Keratinocyte (primary cell): ENCODE data around the gene DENND5A. TPM values are rescaled to one million over a fixed set of nuclear protein-coding genes. Genes with fewer than 3 reads are reported as not detected.

Experiments used
- DNase-seq: peaks from one replicate; pipeline ENCODE4 v3.0.0-alpha.2; 2011; ENCODE audit warnings: low read depth, missing footprints, low spot score
- FAIRE-seq: peaks from 2 replicates; lab custom pipeline; 2011; peaks lifted over from hg19 to GRCh38; lab: Jason Lieb, UNC
- H2AFZ ChIP-seq: 2 replicates; pipeline ENCODE4 v1.6.0; 2012; ENCODE audit warnings: low read length, control low read depth, inconsistent platforms; ENCODE audit not compliant: control insufficient read depth
- H3K27ac ChIP-seq: 2 replicates; pipeline ENCODE4 v1.5.1; 2011; ENCODE audit warnings: low read length; ENCODE audit not compliant: control insufficient read depth, insufficient read depth
- H3K27me3 ChIP-seq: 3 replicates; pipeline ENCODE4 v1.6.0; 2011; ENCODE audit warnings: low read length; ENCODE audit not compliant: control insufficient read depth, insufficient read depth; ENCODE audit errors: extremely low read depth
- H3K36me3 ChIP-seq, 2 experiments: 2 replicates in 1 of 2; 3 replicates in 1 of 2; pipeline ENCODE4 v1.5.1; 2011; ENCODE audit warnings: low read length in 2 of 2, mild to moderate bottlenecking in 1 of 2; ENCODE audit not compliant: control insufficient read depth in 2 of 2, insufficient read depth in 2 of 2; ENCODE audit errors: extremely low read depth in 1 of 2
- H3K4me1 ChIP-seq: 3 replicates; pipeline ENCODE4 v1.5.1; 2011; ENCODE audit warnings: low read length; ENCODE audit not compliant: control insufficient read depth, insufficient read depth; ENCODE audit errors: extremely low read depth
- H3K4me2 ChIP-seq: 3 replicates; pipeline ENCODE4 v1.6.0; 2011; ENCODE audit warnings: low read depth, low read length; ENCODE audit not compliant: control insufficient read depth, insufficient read depth; ENCODE audit errors: extremely low read depth
- H3K4me3 ChIP-seq, 3 experiments: fragments of 200-600 bp in 1 of 3; sonication (generic) in 1 of 3; 2 replicates in 2 of 3; 3 replicates in 1 of 3; pipeline ENCODE4 v1.5.1; 2011 to 2016; ENCODE audit warnings: low read length in 3 of 3, mild to moderate bottlenecking in 3 of 3, control low read depth in 2 of 3, inconsistent platforms in 1 of 3, low read depth in 1 of 3, mixed read lengths in 1 of 3, mixed run types in 1 of 3, moderate library complexity in 1 of 3; ENCODE audit not compliant: control insufficient read depth in 2 of 3, insufficient read depth in 2 of 3; ENCODE audit errors: extremely low read depth in 1 of 3
- H3K79me2 ChIP-seq: 2 replicates; pipeline ENCODE4 v1.6.0; 2012; ENCODE audit warnings: low read length; ENCODE audit not compliant: control insufficient read depth, insufficient read depth
- H3K9ac ChIP-seq: 3 replicates; pipeline ENCODE4 v1.6.0; 2011; ENCODE audit warnings: low read length; ENCODE audit not compliant: control insufficient read depth, insufficient read depth; ENCODE audit errors: extremely low read depth
- H3K9me1 ChIP-seq: 3 replicates; pipeline ENCODE4 v1.6.0; 2011; ENCODE audit warnings: low read length; ENCODE audit not compliant: control insufficient read depth, insufficient read depth; ENCODE audit errors: extremely low read depth
- H3K9me3 ChIP-seq: 2 replicates; pipeline ENCODE4 v1.5.1; 2012; ENCODE audit warnings: low read depth, low read length; ENCODE audit not compliant: control insufficient read depth
- H4K20me1 ChIP-seq: 3 replicates; pipeline ENCODE4 v1.6.0; 2011; ENCODE audit warnings: low read length; ENCODE audit not compliant: control insufficient read depth, insufficient read depth; ENCODE audit errors: extremely low read depth
- EZH2 ChIP-seq: IDR thresholded peaks from one replicate; pipeline ENCODE4 v1.6.1; 2012; ENCODE audit warnings: inconsistent platforms, mild to moderate bottlenecking, low read length, moderate library complexity
- dilution Hi-C: fragments of 300-500 bp; cut with MboI; formaldehyde crosslinking; loops from one replicate; pipeline ENCODE4 v1.7.0; 2020; ENCODE audit warnings: low sequenced_read_pairs; ENCODE audit not compliant: extremely low pct_ligation_motif_present
- polyA plus RNA-seq, 5 experiments: library from polyadenylated mRNA; depleted of rRNA in 3 of 5; stranded (reverse) in 3 of 5; stranded (forward) in 1 of 5; unstranded in 1 of 5; fragments of >200 nt; gene quantifications; 1 replicate in 1 of 5; 2 replicates in 3 of 5; 3 replicates in 1 of 5; pipeline versions ENCODE4 v1.2.1 to v1.2.3, GENCODE V29; 2011 to 2012; ENCODE audit warnings: missing spikeins in 2 of 5, low read depth in 1 of 5, low replicate concordance in 1 of 5
- TF ChIP-seq, protein P1 (sequence below), 3 experiments: IDR thresholded peaks in 1 of 3; conservative IDR thresholded peaks in 1 of 3; optimal IDR thresholded peaks in 1 of 3; 2 replicates in 2 of 3; 3 replicates in 1 of 3; pipeline versions ENCODE3 to v1.5.1; 2011; ENCODE audit warnings: low read length in 3 of 3, mild to moderate bottlenecking in 3 of 3, moderate library complexity in 2 of 3, control low read depth in 1 of 3, inconsistent platforms in 1 of 3; ENCODE audit not compliant: insufficient read depth in 2 of 3; ENCODE audit errors: extremely low read depth in 1 of 3

The DENND5A gene
- polyA plus RNA-seq, 1 donor (not counting 4 experiments of a cell fraction or from before 2014, with no cell fraction given) = 49.1 TPM

DNA sequence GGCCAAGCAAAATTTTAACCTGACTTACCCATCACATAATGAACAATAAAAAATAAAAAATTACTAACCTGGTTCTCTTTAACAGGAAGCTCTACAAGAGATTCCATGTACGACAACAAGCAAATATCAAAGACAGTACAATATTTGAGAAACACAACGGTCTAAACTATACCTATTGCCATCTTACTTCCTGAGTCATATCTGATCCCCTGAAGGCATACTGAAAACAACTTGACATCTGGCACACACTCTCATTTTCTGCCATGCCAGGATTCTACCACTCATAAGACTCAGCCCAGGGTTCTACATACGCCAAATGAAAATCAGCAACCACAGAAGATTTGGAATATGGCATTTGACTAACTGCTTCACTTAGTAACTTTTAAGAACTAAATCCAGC lies 13.8 kb downstream of the DENND5A start:
- H2AFZ ChIP-seq = no peak overlapping the region
- no peaks in the 10 kb centered on the region for H3K9me1 ChIP-seq
- no peaks in the 10 kb centered on the region for H4K20me1 ChIP-seq
- TF ChIP-seq, protein P1, sequence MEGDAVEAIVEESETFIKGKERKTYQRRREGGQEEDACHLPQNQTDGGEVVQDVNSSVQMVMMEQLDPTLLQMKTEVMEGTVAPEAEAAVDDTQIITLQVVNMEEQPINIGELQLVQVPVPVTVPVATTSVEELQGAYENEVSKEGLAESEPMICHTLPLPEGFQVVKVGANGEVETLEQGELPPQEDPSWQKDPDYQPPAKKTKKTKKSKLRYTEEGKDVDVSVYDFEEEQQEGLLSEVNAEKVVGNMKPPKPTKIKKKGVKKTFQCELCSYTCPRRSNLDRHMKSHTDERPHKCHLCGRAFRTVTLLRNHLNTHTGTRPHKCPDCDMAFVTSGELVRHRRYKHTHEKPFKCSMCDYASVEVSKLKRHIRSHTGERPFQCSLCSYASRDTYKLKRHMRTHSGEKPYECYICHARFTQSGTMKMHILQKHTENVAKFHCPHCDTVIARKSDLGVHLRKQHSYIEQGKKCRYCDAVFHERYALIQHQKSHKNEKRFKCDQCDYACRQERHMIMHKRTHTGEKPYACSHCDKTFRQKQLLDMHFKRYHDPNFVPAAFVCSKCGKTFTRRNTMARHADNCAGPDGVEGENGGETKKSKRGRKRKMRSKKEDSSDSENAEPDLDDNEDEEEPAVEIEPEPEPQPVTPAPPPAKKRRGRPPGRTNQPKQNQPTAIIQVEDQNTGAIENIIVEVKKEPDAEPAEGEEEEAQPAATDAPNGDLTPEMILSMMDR (optimal IDR thresholded peaks at IDR 0.05 in 1 of 3, IDR thresholded peaks at IDR 0.05 in 1 of 3, conservative IDR thresholded peaks at IDR 0.05 in 1 of 3; ENCODE audit: extremely low read depth in 1 of 3, insufficient read depth in 2 of 3, low read length in 3 of 3) = no peak
- no peak for TF ChIP-seq EZH2
- no peak overlapping the region for H3K4me2 ChIP-seq
- H3K4me3 ChIP-seq = no peak overlapping the region
- H3K9ac ChIP-seq = no peak overlapping the region
- H3K27ac ChIP-seq = no peak overlapping the region
- peaks cover 31% of the 10 kb centered on the region for H3K79me2 ChIP-seq
- dilution Hi-C loops = no loop called here
- H3K9me3 ChIP-seq = no peaks in the 10 kb centered on the region
- H3K4me1 ChIP-seq = peaks cover 8% of the 10 kb centered on the region
- no peaks in the 10 kb centered on the region for H3K36me3 ChIP-seq
- DNase-seq = peak; percentile 7
- FAIRE-seq = peak; percentile 64
- H3K27me3 ChIP-seq = no peaks in the 10 kb centered on the region

DNA sequence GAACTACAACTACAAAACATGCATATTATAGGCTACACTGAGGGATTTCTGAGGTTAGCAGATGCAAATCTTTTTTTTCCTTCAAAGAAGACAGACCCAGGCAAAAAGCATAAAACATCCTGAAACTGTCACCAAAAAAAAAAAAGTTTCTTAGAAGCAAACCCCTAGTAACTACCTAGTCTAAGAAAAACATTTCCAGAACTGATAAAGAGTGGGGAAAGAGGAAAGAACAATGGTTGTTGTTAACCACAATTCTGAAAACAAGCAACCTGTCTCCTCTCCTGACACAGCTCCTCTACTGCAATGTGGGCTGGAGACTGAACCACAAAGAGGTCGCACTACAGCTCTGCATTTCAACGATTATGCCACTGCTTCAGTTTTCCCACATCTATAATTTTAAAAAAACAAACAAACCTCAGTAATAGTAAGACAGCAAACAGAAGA lies 15.0 kb downstream of the DENND5A start:
- Histone ChIP-seq H3K36me3 (no peaks in the 10 kb centered on the region), H3K4me3 (no peak overlapping the region), H3K27me3 (no peaks in the 10 kb centered on the region), H4K20me1 (no peaks in the 10 kb centered on the region), H3K79me2 (peaks cover 31% of the 10 kb centered on the region), H3K9me1 (no peaks in the 10 kb centered on the region), H3K4me1 (peaks cover 8% of the 10 kb centered on the region), H3K9me3 (no peaks in the 10 kb centered on the region), H3K9ac (no peak overlapping the region), H3K4me2 (no peak overlapping the region), H3K27ac (no peak overlapping the region), H2AFZ (no peak overlapping the region)
- TF ChIP-seq, protein P1 (optimal IDR thresholded peaks at IDR 0.05 in 1 of 3, IDR thresholded peaks at IDR 0.05 in 1 of 3, conservative IDR thresholded peaks at IDR 0.05 in 1 of 3; ENCODE audit: extremely low read depth in 1 of 3, insufficient read depth in 2 of 3, low read length in 3 of 3) = no peak
- TF ChIP-seq EZH2 = no peak
- FAIRE-seq = no peak
- no peak for DNase-seq
- dilution Hi-C loops = no loop called here
